Erythroblast (primary cell): Measurements from ENCODE around the gene HNRNPLL.

Experiments used
- GATA1 ChIP-seq: IDR thresholded peaks from 2 replicates; pipeline ENCODE4 v1.6.1; 2011; ENCODE audit warnings: low read depth, mild to moderate bottlenecking, control low read depth, low read length, moderate library complexity
- POLR2A ChIP-seq: IDR thresholded peaks from 2 replicates; pipeline ENCODE4 v1.6.1; 2011; ENCODE audit warnings: mild to moderate bottlenecking, low read length

GRCh38 chr2:38554973-38555595 lies 47.6 kb downstream of the HNRNPLL start:
- TF ChIP-seq POLR2A: no peak
- TF ChIP-seq GATA1: no peak
